ENCODE measurements around the gene CLN6. TPM values are rescaled to one million over a fixed set of nuclear protein-coding genes. Genes with fewer than 3 reads are reported as not detected.

The CLN6 gene
- total and polyA plus RNA-seq, 7 donors, result 8.3 to 22.2 (median 13.1) TPM

DNA sequence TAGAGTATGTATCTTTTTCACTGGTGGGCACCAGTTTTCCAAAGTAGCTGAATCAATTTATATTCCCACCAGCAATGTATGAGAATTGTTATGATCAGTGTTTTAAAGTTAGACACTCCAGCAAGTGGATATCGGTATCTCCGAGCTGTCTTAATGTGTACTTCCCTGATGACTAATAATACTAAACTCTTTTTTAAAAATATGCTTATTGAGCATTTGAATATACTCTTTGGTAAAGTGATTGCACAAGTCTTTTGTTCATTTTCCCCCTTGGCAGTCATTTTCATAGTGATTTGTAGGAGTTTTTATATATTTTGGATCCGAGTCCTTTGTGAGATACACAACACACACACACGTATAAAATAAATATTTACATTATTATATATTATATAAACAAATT, 35.6 kb upstream of the CLN6 start:
- TF ChIP-seq, protein P1, sequence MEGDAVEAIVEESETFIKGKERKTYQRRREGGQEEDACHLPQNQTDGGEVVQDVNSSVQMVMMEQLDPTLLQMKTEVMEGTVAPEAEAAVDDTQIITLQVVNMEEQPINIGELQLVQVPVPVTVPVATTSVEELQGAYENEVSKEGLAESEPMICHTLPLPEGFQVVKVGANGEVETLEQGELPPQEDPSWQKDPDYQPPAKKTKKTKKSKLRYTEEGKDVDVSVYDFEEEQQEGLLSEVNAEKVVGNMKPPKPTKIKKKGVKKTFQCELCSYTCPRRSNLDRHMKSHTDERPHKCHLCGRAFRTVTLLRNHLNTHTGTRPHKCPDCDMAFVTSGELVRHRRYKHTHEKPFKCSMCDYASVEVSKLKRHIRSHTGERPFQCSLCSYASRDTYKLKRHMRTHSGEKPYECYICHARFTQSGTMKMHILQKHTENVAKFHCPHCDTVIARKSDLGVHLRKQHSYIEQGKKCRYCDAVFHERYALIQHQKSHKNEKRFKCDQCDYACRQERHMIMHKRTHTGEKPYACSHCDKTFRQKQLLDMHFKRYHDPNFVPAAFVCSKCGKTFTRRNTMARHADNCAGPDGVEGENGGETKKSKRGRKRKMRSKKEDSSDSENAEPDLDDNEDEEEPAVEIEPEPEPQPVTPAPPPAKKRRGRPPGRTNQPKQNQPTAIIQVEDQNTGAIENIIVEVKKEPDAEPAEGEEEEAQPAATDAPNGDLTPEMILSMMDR (IDR thresholded peaks at IDR 0.05), result no peak
- intact Hi-C loops (cut with DNase I), result no loop called here

DNA sequence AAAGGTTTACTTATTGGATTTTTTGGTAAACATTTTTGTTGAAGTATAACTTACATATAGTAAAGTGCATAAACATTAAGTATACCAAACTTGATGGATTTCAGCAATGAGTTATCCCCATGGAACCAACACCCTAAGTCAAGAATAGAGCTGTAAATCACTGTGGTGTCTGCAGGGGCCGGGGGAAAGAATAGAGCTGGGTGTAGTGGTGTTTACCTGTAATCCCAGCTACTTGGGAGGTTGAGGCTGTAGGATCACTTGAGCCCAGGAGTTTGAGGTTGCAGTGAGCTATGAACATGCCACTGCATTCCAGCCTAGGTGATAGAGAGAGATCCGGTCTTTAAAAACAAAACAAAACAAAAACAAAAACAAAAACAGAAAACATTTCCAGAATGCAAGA, 34.8 kb upstream of the CLN6 start:
- ATAC-seq, result no peak
- no peaks in the 10 kb centered on the region for H3K9me3 ChIP-seq
- DNase-seq, result no peak
- H3K27ac ChIP-seq, result no peak overlapping the region
- H3K27me3 ChIP-seq (ENCODE audit: insufficient read depth in 3 of 3, low read length in 2 of 3), result no peaks in the 10 kb centered on the region
- TF ChIP-seq, protein P1 (IDR thresholded peaks at IDR 0.05), result no peak
- WGBS, 3 donors, result 48 to 70% (median 48%) methylated on average over 2 of the region's 2 CpGs
- intact Hi-C loops (cut with DNase I), result no loop called here
- no peaks in the 10 kb centered on the region for H3K36me3 ChIP-seq (ENCODE audit: insufficient read depth in 1 of 2, low read depth in 1 of 2)
- peaks cover 7% of the 10 kb centered on the region for H3K4me1 ChIP-seq
- H3K4me3 ChIP-seq, result no peak overlapping the region

More for the DNA sequence above, 35.6 kb upstream of the CLN6 start:
- WGBS, 3 donors, result 83 to 93% (median 90%) methylated on average over 4 of the region's 4 CpGs
- Histone ChIP-seq H3K9me3 (no peaks in the 10 kb centered on the region), H3K4me3 (no peak overlapping the region), H3K27me3 (ENCODE audit: insufficient read depth in 3 of 3, low read length in 2 of 3) (no peaks in the 10 kb centered on the region), H3K4me1 (no peaks in the 10 kb centered on the region), H3K36me3 (ENCODE audit: insufficient read depth in 1 of 2, low read depth in 1 of 2) (no peaks in the 10 kb centered on the region), H3K27ac (no peak overlapping the region)
- no peak for DNase-seq
- no peak for ATAC-seq

DNA sequence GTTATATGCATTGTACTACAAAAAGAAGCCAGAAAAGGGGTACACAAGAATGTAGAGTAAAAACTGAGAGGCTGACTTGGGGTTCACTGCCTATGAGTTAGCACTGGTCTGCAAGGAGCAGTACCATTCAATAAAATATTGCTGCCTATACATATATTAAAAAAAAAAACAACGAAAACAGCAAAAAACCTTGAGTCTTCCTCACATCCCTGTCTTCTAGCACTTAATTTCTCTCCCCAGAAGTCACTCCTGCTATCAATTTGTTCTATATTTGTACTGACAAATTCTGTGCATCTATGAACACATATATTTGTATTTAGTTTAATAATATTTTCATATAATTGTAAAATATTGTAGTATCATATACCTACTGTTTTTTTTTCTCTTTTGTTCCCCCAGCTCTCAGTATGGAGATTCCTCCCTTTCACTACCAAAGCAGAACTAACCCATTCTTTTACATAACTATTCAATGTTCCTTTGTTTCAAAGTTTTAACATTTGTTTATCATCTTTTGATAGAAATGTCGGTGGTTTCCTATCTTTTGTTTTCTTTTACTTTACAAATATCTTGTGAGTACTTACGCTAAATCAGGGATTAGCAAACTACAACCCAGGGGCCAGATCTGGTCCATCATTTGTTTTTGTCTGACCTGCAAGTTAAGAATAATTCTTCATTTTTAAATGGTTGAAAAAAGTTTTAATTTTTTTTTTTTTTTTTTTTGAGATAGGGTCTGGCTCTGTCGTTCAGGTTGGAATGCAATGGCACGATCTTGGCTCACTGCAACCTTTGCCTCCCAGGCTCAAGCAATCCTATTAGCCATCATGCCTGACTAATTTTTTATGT, 33.2 kb upstream of the CLN6 start:
- Histone ChIP-seq H3K27ac (no peak overlapping the region), H3K9me3 (no peaks in the 10 kb centered on the region), H3K4me3 (no peak overlapping the region), H3K4me1 (peaks cover 15% of the 10 kb centered on the region), H3K36me3 (ENCODE audit: insufficient read depth in 1 of 2, low read depth in 1 of 2) (no peaks in the 10 kb centered on the region), H3K27me3 (ENCODE audit: insufficient read depth in 3 of 3, low read length in 2 of 3) (no peaks in the 10 kb centered on the region)
- DNase-seq, result no peak
- no peak for ATAC-seq
- TF ChIP-seq, protein P1 (IDR thresholded peaks at IDR 0.05), result no peak
- WGBS, 3 donors, result 53 to 61% (median 59%) methylated on average over 5 of the region's 5 CpGs
- intact Hi-C loops (cut with DNase I), result no loop called here

DNA sequence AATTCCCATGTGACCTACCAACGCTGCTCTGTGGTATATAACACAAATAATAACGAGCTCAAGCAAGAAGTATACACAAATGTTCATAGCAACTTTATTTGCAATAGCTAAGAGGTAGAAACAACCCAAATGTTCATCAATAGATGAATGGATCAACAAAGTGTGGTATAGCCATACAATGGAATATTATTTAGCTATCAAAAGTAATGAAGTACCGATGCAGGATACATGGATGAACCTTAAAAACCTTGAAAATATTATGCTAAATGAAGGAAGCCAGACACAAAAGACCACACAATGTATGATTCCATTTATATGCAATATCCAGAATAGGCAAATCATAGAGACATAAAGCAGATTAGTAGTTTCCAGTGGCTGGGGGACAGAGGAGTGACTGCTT, 32.5 kb upstream of the CLN6 start:
- 92 to 97% (median 95%) methylated on average over 3 of the region's 3 CpGs for WGBS, 3 donors
- DNase-seq, result no peak

More for the DNA sequence above, 32.5 kb upstream of the CLN6 start:
- intact Hi-C loops (cut with DNase I), result no loop called here
- no peak for ATAC-seq
- Histone ChIP-seq H3K36me3 (ENCODE audit: insufficient read depth in 1 of 2, low read depth in 1 of 2) (no peaks in the 10 kb centered on the region), H3K4me3 (no peak overlapping the region), H3K27ac (no peak overlapping the region), H3K9me3 (no peaks in the 10 kb centered on the region), H3K4me1 (peaks cover 20% of the 10 kb centered on the region), H3K27me3 (ENCODE audit: insufficient read depth in 3 of 3, low read length in 2 of 3) (no peaks in the 10 kb centered on the region)
- TF ChIP-seq, protein P1 (IDR thresholded peaks at IDR 0.05), result no peak

Data from psoas muscle (tissue), 8 donors.